Measurements from ENCODE around the gene SEC31A.
"Not testable (repeated sequence)": the region's sequence is repeated elsewhere in the genome, so short reads cannot be mapped to it uniquely, and the experiment has no call there.

The SEC31A gene

GRCh38 chr4:82818664-82819662 lies 72.0 kb downstream of the SEC31A start:
- Histone ChIP-seq H3K4me3 (ENCODE audit: low read depth in 1 of 5, low read length in 5 of 5) (no peak overlapping the region), H3K27me3 (ENCODE audit: control insufficient read depth in 5 of 5, insufficient read depth in 4 of 5, low read length in 5 of 5) (no peaks in the 10 kb centered on the region), H3K36me3 (ENCODE audit: control insufficient read depth in 5 of 5, insufficient read depth in 5 of 5, low read length in 5 of 5) (peaks cover 45 to 73% (median 60%) of the 10 kb centered on the region in 5 donors), H3K27ac (ENCODE audit: low read depth, low read length) (no peak overlapping the region), H3K9ac (ENCODE audit: low read length in 5 of 5) (no peak overlapping the region), H3K4me1 (ENCODE audit: control insufficient read depth in 5 of 5, insufficient read depth in 5 of 5, low read length in 5 of 5) (no peaks in the 10 kb centered on the region), H3K9me3 (ENCODE audit: control insufficient read depth in 5 of 5, low read length in 5 of 5) (no peaks in the 10 kb centered on the region)

GRCh38 chr4:82816874-82817273 lies 74.1 kb downstream of the SEC31A start:
- H3K9me3 ChIP-seq (ENCODE audit: control insufficient read depth in 5 of 5, low read length in 5 of 5); H3K27me3 ChIP-seq (ENCODE audit: control insufficient read depth in 5 of 5, insufficient read depth in 4 of 5, low read length in 5 of 5); H3K4me1 ChIP-seq (ENCODE audit: control insufficient read depth in 5 of 5, insufficient read depth in 5 of 5, low read length in 5 of 5); H3K27ac ChIP-seq (ENCODE audit: low read depth, low read length); H3K4me3 ChIP-seq (ENCODE audit: low read depth in 1 of 5, low read length in 5 of 5); H3K9ac ChIP-seq (ENCODE audit: low read length in 5 of 5): not testable (repeated sequence)
- peaks cover 28 to 52% (median 42%) of the 10 kb centered on the region in 5 donors for H3K36me3 ChIP-seq (ENCODE audit: control insufficient read depth in 5 of 5, insufficient read depth in 5 of 5, low read length in 5 of 5)

GRCh38 chr4:82814034-82814433 lies 76.9 kb downstream of the SEC31A start:
- Histone ChIP-seq H3K4me1 (ENCODE audit: control insufficient read depth in 5 of 5, insufficient read depth in 5 of 5, low read length in 5 of 5) (peaks cover 0 to 2% (median 0%) of the 10 kb centered on the region in 5 donors), H3K27me3 (ENCODE audit: control insufficient read depth in 5 of 5, insufficient read depth in 4 of 5, low read length in 5 of 5) (no peaks in the 10 kb centered on the region), H3K27ac (ENCODE audit: low read depth, low read length) (no peak overlapping the region), H3K36me3 (ENCODE audit: control insufficient read depth in 5 of 5, insufficient read depth in 5 of 5, low read length in 5 of 5) (peaks cover 8 to 24% (median 20%) of the 10 kb centered on the region in 5 donors), H3K9ac (ENCODE audit: low read length in 5 of 5) (no peak overlapping the region), H3K4me3 (ENCODE audit: low read depth in 1 of 5, low read length in 5 of 5) (no peak overlapping the region), H3K9me3 (ENCODE audit: control insufficient read depth in 5 of 5, low read length in 5 of 5) (no peaks in the 10 kb centered on the region)

- peaks cover 0 to 2% (median 0%) of the 10 kb centered on the region in 5 donors for H3K4me1 ChIP-seq (ENCODE audit: control insufficient read depth in 5 of 5, insufficient read depth in 5 of 5, low read length in 5 of 5)
These were observed 79.1 kb downstream of the SEC31A start for GRCh38 chr4:82811838-82812341.

GRCh38 chr4:82811392-82811791 lies 79.6 kb downstream of the SEC31A start:
- H3K27ac ChIP-seq (ENCODE audit: low read depth, low read length), result no peak overlapping the region
- H3K4me1 ChIP-seq (ENCODE audit: control insufficient read depth in 5 of 5, insufficient read depth in 5 of 5, low read length in 5 of 5), result peaks cover 0 to 2% (median 0%) of the 10 kb centered on the region in 5 donors
- H3K9ac ChIP-seq (ENCODE audit: low read length in 5 of 5), result no peak overlapping the region
- no peaks in the 10 kb centered on the region for H3K9me3 ChIP-seq (ENCODE audit: control insufficient read depth in 5 of 5, low read length in 5 of 5)
- H3K36me3 ChIP-seq (ENCODE audit: control insufficient read depth in 5 of 5, insufficient read depth in 5 of 5, low read length in 5 of 5), result no peaks in the 10 kb centered on the region
- H3K27me3 ChIP-seq (ENCODE audit: control insufficient read depth in 5 of 5, insufficient read depth in 4 of 5, low read length in 5 of 5), result no peaks in the 10 kb centered on the region
- H3K4me3 ChIP-seq (ENCODE audit: low read depth in 1 of 5, low read length in 5 of 5), result no peak overlapping the region

More at GRCh38 chr4:82811838-82812341, 79.1 kb downstream of the SEC31A start:
- peaks cover 0 to 2% (median 2%) of the 10 kb centered on the region in 5 donors for H3K36me3 ChIP-seq (ENCODE audit: control insufficient read depth in 5 of 5, insufficient read depth in 5 of 5, low read length in 5 of 5)
- peak overlapping the region in 1 of 5 donors; percentile 10 for H3K9ac ChIP-seq (ENCODE audit: low read length in 5 of 5)
- no peak overlapping the region for H3K4me3 ChIP-seq (ENCODE audit: low read depth in 1 of 5, low read length in 5 of 5)
- H3K27me3 ChIP-seq (ENCODE audit: control insufficient read depth in 5 of 5, insufficient read depth in 4 of 5, low read length in 5 of 5), result no peaks in the 10 kb centered on the region
- H3K27ac ChIP-seq (ENCODE audit: low read depth, low read length), result no peak overlapping the region
- no peaks in the 10 kb centered on the region for H3K9me3 ChIP-seq (ENCODE audit: control insufficient read depth in 5 of 5, low read length in 5 of 5)

GRCh38 chr4:82810176-82810575 lies 80.8 kb downstream of the SEC31A start:
- H3K9ac ChIP-seq (ENCODE audit: low read length in 5 of 5), result no peak overlapping the region
- H3K27ac ChIP-seq (ENCODE audit: low read depth, low read length), result no peak overlapping the region
- peaks cover 0 to 2% (median 0%) of the 10 kb centered on the region in 5 donors for H3K4me1 ChIP-seq (ENCODE audit: control insufficient read depth in 5 of 5, insufficient read depth in 5 of 5, low read length in 5 of 5)
- H3K27me3 ChIP-seq (ENCODE audit: control insufficient read depth in 5 of 5, insufficient read depth in 4 of 5, low read length in 5 of 5), result no peaks in the 10 kb centered on the region
- no peak overlapping the region for H3K4me3 ChIP-seq (ENCODE audit: low read depth in 1 of 5, low read length in 5 of 5)
- no peaks in the 10 kb centered on the region for H3K36me3 ChIP-seq (ENCODE audit: control insufficient read depth in 5 of 5, insufficient read depth in 5 of 5, low read length in 5 of 5)
- no peaks in the 10 kb centered on the region for H3K9me3 ChIP-seq (ENCODE audit: control insufficient read depth in 5 of 5, low read length in 5 of 5)

GRCh38 chr4:82809619-82810018 lies 81.3 kb downstream of the SEC31A start:
- no peak overlapping the region for H3K4me3 ChIP-seq (ENCODE audit: low read depth in 1 of 5, low read length in 5 of 5)
- no peak overlapping the region for H3K27ac ChIP-seq (ENCODE audit: low read depth, low read length)
- peaks cover 0 to 2% (median 0%) of the 10 kb centered on the region in 5 donors for H3K4me1 ChIP-seq (ENCODE audit: control insufficient read depth in 5 of 5, insufficient read depth in 5 of 5, low read length in 5 of 5)
- no peak overlapping the region for H3K9ac ChIP-seq (ENCODE audit: low read length in 5 of 5)
- no peaks in the 10 kb centered on the region for H3K9me3 ChIP-seq (ENCODE audit: control insufficient read depth in 5 of 5, low read length in 5 of 5)
- no peaks in the 10 kb centered on the region for H3K36me3 ChIP-seq (ENCODE audit: control insufficient read depth in 5 of 5, insufficient read depth in 5 of 5, low read length in 5 of 5)
- no peaks in the 10 kb centered on the region for H3K27me3 ChIP-seq (ENCODE audit: control insufficient read depth in 5 of 5, insufficient read depth in 4 of 5, low read length in 5 of 5)

- Histone ChIP-seq H3K9me3 (ENCODE audit: control insufficient read depth in 5 of 5, low read length in 5 of 5) (no peaks in the 10 kb centered on the region), H3K27me3 (ENCODE audit: control insufficient read depth in 5 of 5, insufficient read depth in 4 of 5, low read length in 5 of 5) (peaks cover 2 to 12% (median 7%) of the 10 kb centered on the region in 5 donors), H3K4me3 (ENCODE audit: low read depth in 1 of 5, low read length in 5 of 5) (no peak overlapping the region), H3K9ac (ENCODE audit: low read length in 5 of 5) (no peak overlapping the region), H3K4me1 (ENCODE audit: control insufficient read depth in 5 of 5, insufficient read depth in 5 of 5, low read length in 5 of 5) (peaks cover 0 to 9% (median 7%) of the 10 kb centered on the region in 5 donors), H3K27ac (ENCODE audit: low read depth, low read length) (no peak overlapping the region), H3K36me3 (ENCODE audit: control insufficient read depth in 5 of 5, insufficient read depth in 5 of 5, low read length in 5 of 5) (no peaks in the 10 kb centered on the region)
These were observed 87.2 kb downstream of the SEC31A start for GRCh38 chr4:82803746-82804145.

- Histone ChIP-seq H3K27me3 (ENCODE audit: control insufficient read depth in 5 of 5, insufficient read depth in 4 of 5, low read length in 5 of 5) (peaks cover 2 to 12% (median 7%) of the 10 kb centered on the region in 5 donors), H3K9ac (ENCODE audit: low read length in 5 of 5) (no peak overlapping the region), H3K4me3 (ENCODE audit: low read depth in 1 of 5, low read length in 5 of 5) (no peak overlapping the region), H3K9me3 (ENCODE audit: control insufficient read depth in 5 of 5, low read length in 5 of 5) (no peaks in the 10 kb centered on the region), H3K27ac (ENCODE audit: low read depth, low read length) (no peak overlapping the region), H3K36me3 (ENCODE audit: control insufficient read depth in 5 of 5, insufficient read depth in 5 of 5, low read length in 5 of 5) (no peaks in the 10 kb centered on the region), H3K4me1 (ENCODE audit: control insufficient read depth in 5 of 5, insufficient read depth in 5 of 5, low read length in 5 of 5) (peaks cover 0 to 16% (median 13%) of the 10 kb centered on the region in 5 donors)
These were observed 88.0 kb downstream of the SEC31A start for GRCh38 chr4:82802911-82803310.

GRCh38 chr4:82801910-82802521 lies 88.9 kb downstream of the SEC31A start:
- peaks cover 0 to 25% (median 22%) of the 10 kb centered on the region in 5 donors for H3K4me1 ChIP-seq (ENCODE audit: control insufficient read depth in 5 of 5, insufficient read depth in 5 of 5, low read length in 5 of 5)
- H3K4me3 ChIP-seq (ENCODE audit: low read depth in 1 of 5, low read length in 5 of 5), result no peak overlapping the region
- no peak overlapping the region for H3K27ac ChIP-seq (ENCODE audit: low read depth, low read length)
- H3K27me3 ChIP-seq (ENCODE audit: control insufficient read depth in 5 of 5, insufficient read depth in 4 of 5, low read length in 5 of 5), result peaks cover 2 to 20% (median 11%) of the 10 kb centered on the region in 5 donors
- no peaks in the 10 kb centered on the region for H3K9me3 ChIP-seq (ENCODE audit: control insufficient read depth in 5 of 5, low read length in 5 of 5)
- no peak overlapping the region for H3K9ac ChIP-seq (ENCODE audit: low read length in 5 of 5)
- no peaks in the 10 kb centered on the region for H3K36me3 ChIP-seq (ENCODE audit: control insufficient read depth in 5 of 5, insufficient read depth in 5 of 5, low read length in 5 of 5)

Measured in subcutaneous abdominal adipose tissue (tissue), 5 donors.